ENCODE measurements around the gene MTAP.

The MTAP gene

DNA sequence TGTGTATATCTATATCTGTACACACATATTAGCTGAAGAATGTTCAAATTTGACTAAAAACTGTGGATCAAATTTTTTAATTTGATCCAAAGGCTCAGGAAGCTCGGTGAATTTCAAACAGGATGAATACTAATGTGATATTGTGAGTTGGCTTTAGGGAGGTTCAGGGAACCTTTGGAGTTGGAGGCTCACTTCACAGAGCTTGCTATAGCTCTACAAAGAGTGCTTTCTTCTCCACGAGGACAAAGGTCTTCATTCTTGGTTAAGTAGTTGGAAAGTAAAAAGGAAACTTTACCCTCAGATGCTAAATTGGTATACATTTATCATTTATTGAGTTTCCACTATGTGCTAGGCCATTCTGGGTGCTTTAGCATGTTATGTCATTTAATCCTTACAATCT, 36.3 kb upstream of the MTAP start:
- TF ChIP-seq, protein P1, sequence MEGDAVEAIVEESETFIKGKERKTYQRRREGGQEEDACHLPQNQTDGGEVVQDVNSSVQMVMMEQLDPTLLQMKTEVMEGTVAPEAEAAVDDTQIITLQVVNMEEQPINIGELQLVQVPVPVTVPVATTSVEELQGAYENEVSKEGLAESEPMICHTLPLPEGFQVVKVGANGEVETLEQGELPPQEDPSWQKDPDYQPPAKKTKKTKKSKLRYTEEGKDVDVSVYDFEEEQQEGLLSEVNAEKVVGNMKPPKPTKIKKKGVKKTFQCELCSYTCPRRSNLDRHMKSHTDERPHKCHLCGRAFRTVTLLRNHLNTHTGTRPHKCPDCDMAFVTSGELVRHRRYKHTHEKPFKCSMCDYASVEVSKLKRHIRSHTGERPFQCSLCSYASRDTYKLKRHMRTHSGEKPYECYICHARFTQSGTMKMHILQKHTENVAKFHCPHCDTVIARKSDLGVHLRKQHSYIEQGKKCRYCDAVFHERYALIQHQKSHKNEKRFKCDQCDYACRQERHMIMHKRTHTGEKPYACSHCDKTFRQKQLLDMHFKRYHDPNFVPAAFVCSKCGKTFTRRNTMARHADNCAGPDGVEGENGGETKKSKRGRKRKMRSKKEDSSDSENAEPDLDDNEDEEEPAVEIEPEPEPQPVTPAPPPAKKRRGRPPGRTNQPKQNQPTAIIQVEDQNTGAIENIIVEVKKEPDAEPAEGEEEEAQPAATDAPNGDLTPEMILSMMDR (IDR thresholded peaks at IDR 0.05; ENCODE audit: borderline replicate concordance, insufficient read depth, low read depth, low read length), result no peak
- no peak overlapping the region for H3K4me3 ChIP-seq (ENCODE audit: low read depth, low read length)

DNA sequence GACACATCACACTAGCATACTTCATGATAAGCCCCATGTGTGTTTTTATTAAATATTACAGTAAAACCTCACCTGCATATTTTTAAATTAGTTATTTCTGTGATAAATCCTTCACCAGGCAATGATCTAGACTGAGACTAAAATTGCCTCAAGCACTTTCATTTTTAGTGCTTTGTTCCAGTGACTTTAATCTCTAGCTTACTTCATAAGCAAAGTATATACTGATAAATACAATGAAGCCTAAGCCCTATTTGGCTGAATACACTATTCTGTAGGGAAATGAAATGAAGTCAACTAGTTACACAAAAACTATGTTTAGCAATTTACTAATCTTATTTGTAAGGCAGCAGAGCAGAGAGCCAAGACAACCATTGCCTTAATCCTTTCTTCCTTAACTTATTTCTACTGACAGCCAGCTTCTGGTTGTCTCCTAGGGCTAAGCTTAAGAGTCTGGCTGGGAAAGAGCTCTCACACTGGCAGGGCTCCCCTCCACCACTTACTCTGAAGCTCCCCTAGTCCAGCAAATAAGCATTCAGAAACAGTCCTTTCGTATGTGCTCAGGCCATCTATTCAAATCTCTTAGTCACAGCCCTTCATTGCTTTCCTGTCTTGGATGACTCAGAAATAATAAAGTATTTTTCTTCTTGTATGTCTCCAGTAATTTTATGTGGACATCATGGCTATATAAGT, 31.4 kb upstream of the MTAP start:
- TF ChIP-seq, protein P1 (IDR thresholded peaks at IDR 0.05; ENCODE audit: borderline replicate concordance, insufficient read depth, low read depth, low read length), result no peak
- H3K4me3 ChIP-seq (ENCODE audit: low read depth, low read length), result no peak overlapping the region

DNA sequence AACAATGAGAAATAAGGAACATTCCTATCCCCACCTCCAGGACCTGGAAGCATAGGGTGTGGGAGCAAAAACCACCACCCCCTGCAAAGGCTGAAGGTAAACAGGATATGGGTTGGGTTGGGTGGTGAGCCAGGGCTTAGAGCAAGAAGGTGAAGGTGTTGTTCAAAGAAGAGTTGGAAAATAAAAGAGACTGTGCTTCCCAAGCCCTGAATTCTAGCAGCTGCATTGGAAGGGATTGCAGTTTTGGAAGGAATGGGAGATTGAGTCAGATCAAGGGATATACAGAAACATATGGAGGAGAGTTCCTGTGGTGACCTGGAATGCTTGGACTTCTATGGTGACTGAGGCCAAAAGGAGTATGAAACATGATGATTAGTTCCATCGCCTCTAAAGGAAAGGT, 24.7 kb upstream of the MTAP start:
- H3K4me3 ChIP-seq (ENCODE audit: low read depth, low read length), result no peak overlapping the region
- TF ChIP-seq, protein P1 (IDR thresholded peaks at IDR 0.05; ENCODE audit: borderline replicate concordance, insufficient read depth, low read depth, low read length), result no peak

DNA sequence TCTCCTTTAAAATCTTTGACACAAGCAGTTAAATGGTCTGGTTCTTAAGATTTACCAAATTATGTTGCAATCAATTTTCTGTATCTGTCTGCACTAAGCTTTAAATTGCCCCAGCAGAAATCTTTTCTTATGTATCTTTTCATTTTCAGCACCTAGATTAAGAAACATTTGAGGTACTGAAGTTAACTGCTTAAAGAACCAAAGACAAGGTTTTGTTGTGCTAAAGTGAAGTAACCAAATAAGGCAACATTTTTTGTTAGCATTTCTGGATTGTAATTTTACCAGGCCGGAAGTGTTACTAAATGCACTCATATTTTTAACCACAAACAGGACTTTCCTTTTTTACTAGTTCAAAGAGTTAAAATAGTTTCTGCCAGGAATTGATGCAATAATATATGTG, 24.1 kb upstream of the MTAP start:
- TF ChIP-seq, protein P1 (IDR thresholded peaks at IDR 0.05; ENCODE audit: borderline replicate concordance, insufficient read depth, low read depth, low read length), result no peak
- no peak overlapping the region for H3K4me3 ChIP-seq (ENCODE audit: low read depth, low read length)

DNA sequence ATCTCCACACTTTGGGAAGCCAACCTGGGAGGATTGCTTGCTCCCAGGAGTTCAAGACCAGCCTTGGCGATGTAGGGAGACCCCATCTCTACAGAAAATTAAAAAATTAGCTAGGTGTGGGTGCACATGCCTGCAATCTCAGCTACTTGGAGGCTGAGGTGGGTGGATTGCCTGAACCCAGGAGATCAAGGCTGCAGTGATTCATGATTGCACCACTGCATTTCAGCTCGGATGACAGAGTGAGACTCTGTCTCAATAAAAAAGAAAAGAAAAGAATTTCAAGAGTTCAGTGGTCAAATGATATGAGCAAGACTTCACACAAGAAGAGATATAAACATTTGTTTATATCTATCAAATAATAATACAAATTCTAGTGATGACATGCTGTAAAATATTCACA, 23.0 kb upstream of the MTAP start:
- no peak overlapping the region for H3K4me3 ChIP-seq (ENCODE audit: low read depth, low read length)
- TF ChIP-seq, protein P1 (IDR thresholded peaks at IDR 0.05; ENCODE audit: borderline replicate concordance, insufficient read depth, low read depth, low read length), result no peak

DNA sequence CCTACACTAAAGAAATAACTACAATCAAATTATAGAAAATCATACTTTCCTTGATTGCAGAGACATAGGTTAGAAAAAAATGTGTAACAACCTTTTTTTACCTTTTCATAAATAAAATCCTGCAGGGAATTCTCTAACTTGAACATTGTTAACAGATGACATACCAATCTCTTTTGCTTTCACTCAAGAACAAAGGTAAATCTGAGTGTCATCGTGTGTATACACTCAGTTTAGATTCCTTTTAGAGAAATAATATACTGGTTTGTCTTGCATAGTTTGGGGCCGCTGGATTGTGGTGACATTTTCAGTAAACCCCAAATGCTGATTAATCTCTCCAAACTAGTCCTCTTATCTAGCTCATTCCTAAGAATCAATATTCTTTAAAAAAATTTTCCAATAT, 20.8 kb upstream of the MTAP start:
- TF ChIP-seq, protein P1 (IDR thresholded peaks at IDR 0.05; ENCODE audit: borderline replicate concordance, insufficient read depth, low read depth, low read length), result no peak

DNA sequence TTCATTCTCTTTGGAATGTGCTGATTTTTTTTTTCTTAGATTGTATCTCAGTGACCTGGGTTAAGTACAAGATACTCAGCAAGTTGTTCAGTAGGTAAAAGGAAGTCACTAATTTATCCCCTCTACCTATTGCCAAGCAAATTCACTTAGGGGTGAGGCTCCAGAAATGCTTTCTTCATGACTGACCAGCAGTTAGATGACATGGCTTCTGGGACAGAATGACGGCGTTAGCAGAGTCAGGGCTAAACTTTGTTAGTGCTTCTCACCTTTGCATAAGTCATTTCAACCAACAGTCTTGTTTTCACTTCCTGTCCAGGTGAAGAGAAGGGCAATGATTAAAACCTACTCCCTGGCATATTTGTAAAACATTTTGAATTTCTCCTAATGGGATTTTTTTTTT, 20.2 kb upstream of the MTAP start:
- TF ChIP-seq, protein P1 (IDR thresholded peaks at IDR 0.05; ENCODE audit: borderline replicate concordance, insufficient read depth, low read depth, low read length), result no peak

More for the DNA sequence above, 20.8 kb upstream of the MTAP start:
- H3K4me3 ChIP-seq (ENCODE audit: low read depth, low read length), result no peak overlapping the region

More for the DNA sequence above, 20.2 kb upstream of the MTAP start:
- H3K4me3 ChIP-seq (ENCODE audit: low read depth, low read length), result no peak overlapping the region
